ENCODE results near the gene ANAPC1.

- TF ChIP-seq EZH2 (IDR thresholded peaks at IDR 0.05; ENCODE audit: borderline replicate concordance, insufficient read depth, low read depth, low read length, poor library complexity, severe bottlenecking) (no peak), CTCF (IDR thresholded peaks at IDR 0.05) (no peak)
Measured at GRCh38 chr2:111900859-111901258, 16.9 kb upstream of the ANAPC1 start.
